Stimulated activated CD4-positive, alpha-beta T cell treated with anti-CD3 and anti-CD28 coated beads, TNF-alpha, amount 100 ng/mL, for 24 hours (primary cell): Measurements from ENCODE around the gene LHPP.

Experiments used
- DNase-seq, 3 experiments: peaks; one replicate each; pipeline ENCODE4 v3.0.0-alpha.2; 2020; ENCODE audit warnings: low read depth in 3 of 3

Gene LHPP

GRCh38 chr10:124655191-124656112, 193.8 kb downstream of the LHPP start:
- DNase-seq = no peak

- no peak for DNase-seq
Observed at GRCh38 chr10:124656113-124656490, 194.5 kb downstream of the LHPP start.

GRCh38 chr10:124656541-124656940, 194.9 kb downstream of the LHPP start:
- no peak for DNase-seq

GRCh38 chr10:124657806-124658205, 196.2 kb downstream of the LHPP start:
- DNase-seq = no peak

- no peak for DNase-seq
Observed at GRCh38 chr10:124658591-124659242, 197.1 kb downstream of the LHPP start.

- no peak for DNase-seq
Observed at GRCh38 chr10:124659380-124659779, 197.8 kb downstream of the LHPP start.

- no peak for DNase-seq
Observed at GRCh38 chr10:124660404-124661125, 198.9 kb downstream of the LHPP start.

GRCh38 chr10:124661660-124662180, 200.1 kb downstream of the LHPP start:
- no peak for DNase-seq

GRCh38 chr10:124663228-124663627, 201.6 kb downstream of the LHPP start:
- no peak for DNase-seq
